Tibial nerve (tissue), 4 donors: ENCODE results near the gene SEMA5A. TPM values are rescaled to one million over a fixed set of nuclear protein-coding genes. Genes with fewer than 3 reads are reported as not detected.

Experiments used
- DNase-seq, 2 donors: peaks; one replicate each; pipeline ENCODE4 v3.0.0-alpha.2; 2019; ENCODE audit warnings: low spot score in 2 of 2
- H3K27ac ChIP-seq, 4 donors: fragments of 200-600 bp; sonication (generic) in 3 of 4; one replicate each; pipeline ENCODE4 v1.5.1; 2017 to 2019; ENCODE audit warnings: mild to moderate bottlenecking in 1 of 4
- H3K27me3 ChIP-seq, 2 donors: fragments of 200-600 bp; sonication (generic) in 1 of 2; one replicate each; pipeline versions ENCODE4 v1.5.1 to v1.6.0; 2017 to 2019
- H3K36me3 ChIP-seq, 3 donors: fragments of 200-600 bp; sonication (generic); one replicate each; pipeline ENCODE4 v1.5.1; 2018 to 2019
- H3K4me1 ChIP-seq, 4 donors: fragments of 200-600 bp; sonication (generic) in 3 of 4; one replicate each; pipeline ENCODE4 v1.5.1; 2017 to 2019
- H3K4me3 ChIP-seq, 4 donors: fragments of 200-600 bp; sonication (generic) in 3 of 4; one replicate each; pipeline ENCODE4 v1.5.1; 2017 to 2019; ENCODE audit warnings: mild to moderate bottlenecking in 1 of 4, moderate library complexity in 1 of 4
- H3K9me3 ChIP-seq, 4 donors: fragments of 200-600 bp; sonication (generic) in 3 of 4; one replicate each; pipeline ENCODE4 v1.5.1; 2017 to 2019
- CTCF ChIP-seq, 5 experiments: fragments of 200-600 bp in 3 of 5; fragments of 450-650 bp in 2 of 5; sonication (generic) in 3 of 5; IDR thresholded peaks; one replicate each; pipeline ENCODE4 v1.5.1; 2016 to 2019; ENCODE audit warnings: antibody characterized with exemption in 5 of 5, mild to moderate bottlenecking in 3 of 5, moderate library complexity in 2 of 5
- EP300 ChIP-seq, 2 donors: sonication (generic); formaldehyde crosslinking; IDR thresholded peaks; one replicate each; pipeline ENCODE4 v1.6.1; 2017; ENCODE audit warnings: antibody characterized with exemption in 2 of 2, mild to moderate bottlenecking in 1 of 2
- POLR2A ChIP-seq, 2 donors: fragments of 450-650 bp; IDR thresholded peaks; one replicate each; pipeline ENCODE4 v1.6.1; 2017; ENCODE audit warnings: antibody characterized with exemption in 2 of 2, mild to moderate bottlenecking in 2 of 2, moderate library complexity in 2 of 2
- WGBS, 2 donors: methylation state at CpG; one replicate each; pipeline ENCODE4 v1.1.5; 2018; 5-methylcytosine and 5-hydroxymethylcytosine counted together
- total RNA-seq, 4 donors: library from RNA; depleted of rRNA; stranded (reverse); fragments of >200 nt; gene quantifications; one replicate each; pipeline ENCODE4 v1.1.0, GENCODE V29; 2016

SEMA5A gene
- total RNA-seq, 4 donors from 2014 or later = 36.3 to 58.4 (median 52.6) TPM

DNA sequence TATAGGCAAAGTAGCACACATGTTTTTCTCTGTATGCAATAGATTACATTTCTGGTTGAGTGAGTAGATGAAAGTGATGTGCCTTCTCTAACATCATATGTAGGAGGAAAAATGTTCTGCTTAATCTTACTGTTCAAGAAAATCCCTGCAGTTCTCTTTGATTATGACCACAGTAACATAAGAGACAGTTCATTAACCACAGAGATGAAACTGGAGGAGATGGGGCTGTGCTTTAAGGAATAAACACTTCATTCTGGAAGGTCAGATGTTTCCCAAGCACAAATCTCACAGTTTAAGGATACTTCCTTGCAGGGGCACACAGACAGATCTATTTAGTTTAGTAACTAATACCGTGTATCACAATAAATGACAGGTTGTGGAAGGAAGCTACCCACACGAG, 150.2 kb downstream of the SEMA5A start:
- Histone ChIP-seq H3K4me1 (no peaks in the 10 kb centered on the region), H3K27ac (no peak overlapping the region), H3K27me3 (no peaks in the 10 kb centered on the region), H3K4me3 (no peak overlapping the region), H3K36me3 (no peaks in the 10 kb centered on the region), H3K9me3 (no peaks in the 10 kb centered on the region)
- 78 to 86% methylated on average over 2 of the region's 2 CpGs for WGBS, 2 donors
- TF ChIP-seq CTCF (IDR thresholded peaks at IDR 0.05) (no peak), POLR2A (IDR thresholded peaks at IDR 0.05) (no peak), EP300 (IDR thresholded peaks at IDR 0.05) (no peak)
- DNase-seq = no peak

DNA sequence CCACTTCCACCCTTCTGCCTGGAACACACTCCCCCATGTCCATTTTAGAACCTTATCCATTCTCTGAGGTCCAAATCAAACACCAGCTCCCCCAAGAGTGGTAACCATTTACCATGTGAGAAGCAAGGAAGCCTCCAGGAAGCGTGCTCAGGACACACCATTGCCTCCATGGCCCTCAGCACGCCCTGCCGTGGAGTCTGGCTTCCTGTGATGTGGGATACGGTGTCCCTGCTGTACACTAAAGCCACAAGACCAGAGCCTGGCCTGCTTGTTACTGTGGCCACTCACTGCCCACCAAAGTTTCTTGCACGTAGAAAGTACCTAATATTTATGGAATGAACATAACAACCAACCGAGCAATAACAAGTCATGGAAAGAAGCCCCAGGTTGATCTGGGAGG, 151.7 kb downstream of the SEMA5A start:
- no peak for DNase-seq
- TF ChIP-seq POLR2A (IDR thresholded peaks at IDR 0.05) = no peak
- TF ChIP-seq EP300 (IDR thresholded peaks at IDR 0.05) = no peak
- no peak for TF ChIP-seq CTCF (IDR thresholded peaks at IDR 0.05)

DNA sequence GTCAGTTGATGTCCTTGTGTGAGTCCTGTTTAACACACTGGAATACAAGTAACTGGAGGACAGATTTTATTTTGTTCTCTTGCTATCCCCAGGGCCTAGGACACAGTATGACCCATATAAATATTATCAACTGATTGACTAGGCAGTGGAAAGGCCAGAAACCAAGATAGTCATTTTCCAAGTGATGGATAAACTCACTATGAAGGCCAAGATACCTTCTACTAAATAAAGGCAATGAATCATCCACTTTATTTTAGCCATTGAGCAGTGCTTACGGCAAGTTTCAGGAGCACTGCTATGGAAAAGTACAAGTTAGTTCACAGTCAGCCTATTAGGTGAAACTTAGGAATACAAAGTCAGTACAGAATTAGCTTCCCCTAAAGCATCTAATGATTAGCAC, 153.2 kb downstream of the SEMA5A start:
- Histone ChIP-seq H3K4me1 (no peaks in the 10 kb centered on the region), H3K4me3 (no peak overlapping the region), H3K27ac (no peak overlapping the region), H3K36me3 (no peaks in the 10 kb centered on the region), H3K27me3 (no peaks in the 10 kb centered on the region), H3K9me3 (no peaks in the 10 kb centered on the region)
- WGBS, 2 donors = 89 to 90% methylated on average over 1 of the region's 1 CpG
- TF ChIP-seq POLR2A (IDR thresholded peaks at IDR 0.05) = no peak
- TF ChIP-seq EP300 (IDR thresholded peaks at IDR 0.05) = no peak
- no peak for TF ChIP-seq CTCF (IDR thresholded peaks at IDR 0.05)
- DNase-seq = no peak

More for the DNA sequence above, 151.7 kb downstream of the SEMA5A start:
- Histone ChIP-seq H3K27me3 (no peaks in the 10 kb centered on the region), H3K27ac (no peak overlapping the region), H3K9me3 (no peaks in the 10 kb centered on the region), H3K4me1 (no peaks in the 10 kb centered on the region), H3K36me3 (no peaks in the 10 kb centered on the region), H3K4me3 (no peak overlapping the region)
- WGBS, 2 donors = 84 to 94% methylated on average over 6 of the region's 6 CpGs

DNA sequence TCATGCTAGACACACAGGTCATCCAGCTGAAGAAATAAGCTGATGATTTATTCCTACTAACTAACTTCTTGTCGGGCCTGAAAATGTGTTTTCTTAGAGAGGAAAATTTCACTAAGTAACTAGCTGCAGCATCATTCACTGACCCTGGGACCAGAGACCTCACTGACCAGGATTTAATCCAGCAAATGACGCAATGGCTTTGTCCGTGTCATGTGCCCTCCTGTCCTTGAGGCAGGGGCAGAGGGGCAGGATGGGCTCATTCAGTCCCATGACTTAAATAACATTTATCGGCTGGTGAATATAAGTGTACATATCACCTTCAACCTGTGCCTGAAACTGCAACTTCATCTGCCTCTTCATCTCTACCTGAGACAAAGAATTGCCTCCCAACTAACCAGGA, 154.8 kb downstream of the SEMA5A start:
- DNase-seq = no peak
- Histone ChIP-seq H3K9me3 (no peaks in the 10 kb centered on the region), H3K27ac (no peak overlapping the region), H3K4me3 (no peak overlapping the region), H3K36me3 (no peaks in the 10 kb centered on the region), H3K4me1 (no peaks in the 10 kb centered on the region), H3K27me3 (no peaks in the 10 kb centered on the region)
- WGBS, 2 donors = 78 to 87% methylated on average over 4 of the region's 4 CpGs
- TF ChIP-seq EP300 (IDR thresholded peaks at IDR 0.05) (no peak), POLR2A (IDR thresholded peaks at IDR 0.05) (no peak), CTCF (IDR thresholded peaks at IDR 0.05) (no peak)

DNA sequence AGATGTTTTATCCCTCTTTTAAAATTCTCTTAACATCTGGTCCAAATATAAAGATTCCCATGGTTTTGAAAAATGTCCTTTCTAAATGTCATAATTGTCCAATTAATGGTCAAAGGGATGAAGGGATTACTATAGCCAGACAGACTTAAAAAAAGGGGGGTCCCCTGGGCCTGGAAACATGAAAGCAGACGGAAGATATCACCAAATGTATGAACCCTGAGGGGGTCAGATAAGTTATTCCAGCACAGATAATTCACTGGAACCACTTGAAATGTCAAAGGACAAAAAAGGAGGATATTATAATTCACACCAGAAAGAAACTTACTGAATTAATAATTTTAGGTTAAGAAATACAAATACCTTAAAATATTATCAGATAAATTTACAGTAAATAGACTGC, 155.8 kb downstream of the SEMA5A start:
- TF ChIP-seq EP300 (IDR thresholded peaks at IDR 0.05) (no peak), POLR2A (IDR thresholded peaks at IDR 0.05) (no peak), CTCF (IDR thresholded peaks at IDR 0.05) (no peak)
- Histone ChIP-seq H3K9me3 (no peaks in the 10 kb centered on the region), H3K27ac (no peak overlapping the region), H3K4me3 (no peak overlapping the region), H3K4me1 (no peaks in the 10 kb centered on the region), H3K36me3 (no peaks in the 10 kb centered on the region), H3K27me3 (no peaks in the 10 kb centered on the region)
- no peak for DNase-seq
- 83 to 85% methylated on average over 1 of the region's 1 CpG for WGBS, 2 donors
